Sigmoid colon (tissue), 7 donors: ENCODE measurements around the gene TBCK. TPM values are rescaled to one million over a fixed set of nuclear protein-coding genes. Genes with fewer than 3 reads are reported as not detected.
"Not testable (repeated sequence)": the region's sequence is repeated elsewhere in the genome, so short reads cannot be mapped to it uniquely, and the experiment has no call there.

Experiments used
- DNase-seq: peaks from one replicate; pipeline ENCODE4 v3.0.0-alpha.2; 2019
- H3K27ac ChIP-seq, 4 donors: fragments of 200-600 bp; sonication (generic); one replicate each; pipeline ENCODE4 v1.5.1; 2016 to 2019; ENCODE audit warnings: mild to moderate bottlenecking in 1 of 4
- H3K27me3 ChIP-seq, 3 donors: fragments of 200-600 bp; sonication (generic); one replicate each; pipeline ENCODE4 v1.5.1; 2019; ENCODE audit warnings: mild to moderate bottlenecking in 1 of 3
- H3K36me3 ChIP-seq, 4 donors: fragments of 200-600 bp; sonication (generic); one replicate each; pipeline ENCODE4 v1.5.1; 2016 to 2019
- H3K4me1 ChIP-seq, 4 donors: fragments of 200-600 bp; sonication (generic); one replicate each; pipeline ENCODE4 v1.5.1; 2017 to 2019
- H3K4me3 ChIP-seq, 4 donors: fragments of 200-600 bp; sonication (generic); one replicate each; pipeline ENCODE4 v1.5.1; 2017 to 2019; ENCODE audit warnings: mild to moderate bottlenecking in 2 of 4, moderate library complexity in 1 of 4
- H3K9me3 ChIP-seq, 4 donors: fragments of 200-600 bp in 3 of 4; sonication (generic) in 3 of 4; one replicate each; pipeline versions ENCODE4 v1.5.1 to v1.6.1; 2013 to 2019
- EP300 ChIP-seq, 4 donors: sonication (generic); formaldehyde crosslinking; IDR thresholded peaks; one replicate each; pipeline ENCODE4 v1.6.1; 2017; ENCODE audit warnings: antibody characterized with exemption in 4 of 4
- POLR2A ChIP-seq, 2 donors: fragments of 450-650 bp; IDR thresholded peaks; one replicate each; pipeline ENCODE4 v1.6.1; 2016; ENCODE audit warnings: antibody characterized with exemption in 2 of 2, mild to moderate bottlenecking in 2 of 2, moderate library complexity in 2 of 2
- POLR2AphosphoS5 ChIP-seq, 4 donors: sonication (generic); formaldehyde crosslinking; IDR thresholded peaks; one replicate each; pipeline ENCODE4 v1.6.1; 2017; ENCODE audit warnings: antibody characterized with exemption in 4 of 4
- WGBS, 2 donors: extraction: QIAGEN DNeasy Blood & Tissue Kit; methylation state at CpG; one replicate each; pipeline ENCODE4 v1.1.7; 2013; 5-methylcytosine and 5-hydroxymethylcytosine counted together
- intact Hi-C: fragments of 100-400 bp; cut with DNase I; formaldehyde crosslinking; loops from one replicate; pipeline ENCODE4 v1.15.1; 2023
- polyA plus RNA-seq, 3 donors: library from polyadenylated mRNA; stranded (reverse); fragments of 200-250 nt; gene quantifications; one replicate each; pipeline ENCODE4 v1.2.3, GENCODE V29; 2013
- total RNA-seq, 4 donors: library from RNA; depleted of rRNA; stranded (reverse); fragments of >200 nt; gene quantifications; one replicate each; pipeline ENCODE4 v1.1.0, GENCODE V29; 2016
- TF ChIP-seq, protein P1 (sequence below), 4 experiments: fragments of 450-650 bp in 3 of 4; fragments of 200-600 bp in 1 of 4; IDR thresholded peaks; one replicate each; pipeline ENCODE4 v1.5.1; 2016 to 2019; ENCODE audit warnings: antibody characterized with exemption in 4 of 4, mild to moderate bottlenecking in 3 of 4, moderate library complexity in 2 of 4
- donor health status: healthy with polysubstance abuse.
- donor health status: Bipolar disorder and iron deficiency.
- donor health status: healthy.

TBCK gene
- total and polyA plus RNA-seq, 7 donors, result 4.8 to 43.5 (median 26.3) TPM

DNA sequence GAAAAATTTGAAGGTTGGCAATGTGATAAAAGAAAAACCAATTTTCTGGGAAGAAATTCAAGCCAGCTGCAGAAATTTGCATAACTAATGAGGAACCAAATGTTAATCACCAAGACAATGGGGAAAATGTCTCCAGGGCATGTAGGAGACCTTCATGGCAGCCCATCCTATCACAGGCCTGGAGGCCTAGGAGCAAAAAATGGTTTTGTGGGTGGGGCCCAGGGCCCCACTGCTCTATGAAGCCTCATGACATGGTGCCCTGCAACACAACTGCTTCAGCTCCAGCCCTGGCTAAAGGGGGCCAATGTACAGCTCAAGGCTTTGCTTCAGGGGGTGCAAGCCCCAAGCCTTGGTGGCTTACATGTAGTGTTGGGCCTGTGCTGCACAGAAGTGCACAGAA lies 184.0 kb downstream of the TBCK start:
- TF ChIP-seq POLR2AphosphoS5 (IDR thresholded peaks at IDR 0.05), result no peak
- TF ChIP-seq, protein P1, sequence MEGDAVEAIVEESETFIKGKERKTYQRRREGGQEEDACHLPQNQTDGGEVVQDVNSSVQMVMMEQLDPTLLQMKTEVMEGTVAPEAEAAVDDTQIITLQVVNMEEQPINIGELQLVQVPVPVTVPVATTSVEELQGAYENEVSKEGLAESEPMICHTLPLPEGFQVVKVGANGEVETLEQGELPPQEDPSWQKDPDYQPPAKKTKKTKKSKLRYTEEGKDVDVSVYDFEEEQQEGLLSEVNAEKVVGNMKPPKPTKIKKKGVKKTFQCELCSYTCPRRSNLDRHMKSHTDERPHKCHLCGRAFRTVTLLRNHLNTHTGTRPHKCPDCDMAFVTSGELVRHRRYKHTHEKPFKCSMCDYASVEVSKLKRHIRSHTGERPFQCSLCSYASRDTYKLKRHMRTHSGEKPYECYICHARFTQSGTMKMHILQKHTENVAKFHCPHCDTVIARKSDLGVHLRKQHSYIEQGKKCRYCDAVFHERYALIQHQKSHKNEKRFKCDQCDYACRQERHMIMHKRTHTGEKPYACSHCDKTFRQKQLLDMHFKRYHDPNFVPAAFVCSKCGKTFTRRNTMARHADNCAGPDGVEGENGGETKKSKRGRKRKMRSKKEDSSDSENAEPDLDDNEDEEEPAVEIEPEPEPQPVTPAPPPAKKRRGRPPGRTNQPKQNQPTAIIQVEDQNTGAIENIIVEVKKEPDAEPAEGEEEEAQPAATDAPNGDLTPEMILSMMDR (IDR thresholded peaks at IDR 0.05), result no peak
- TF ChIP-seq EP300 (IDR thresholded peaks at IDR 0.05), result no peak
- Histone ChIP-seq H3K27ac (no peak overlapping the region), H3K36me3 (peaks cover 0 to 9% (median 0%) of the 10 kb centered on the region in 4 donors), H3K9me3 (no peaks in the 10 kb centered on the region), H3K4me1 (no peaks in the 10 kb centered on the region), H3K27me3 (no peaks in the 10 kb centered on the region), H3K4me3 (no peak overlapping the region)
- intact Hi-C loops, result no loop called here
- DNase-seq, result no peak

DNA sequence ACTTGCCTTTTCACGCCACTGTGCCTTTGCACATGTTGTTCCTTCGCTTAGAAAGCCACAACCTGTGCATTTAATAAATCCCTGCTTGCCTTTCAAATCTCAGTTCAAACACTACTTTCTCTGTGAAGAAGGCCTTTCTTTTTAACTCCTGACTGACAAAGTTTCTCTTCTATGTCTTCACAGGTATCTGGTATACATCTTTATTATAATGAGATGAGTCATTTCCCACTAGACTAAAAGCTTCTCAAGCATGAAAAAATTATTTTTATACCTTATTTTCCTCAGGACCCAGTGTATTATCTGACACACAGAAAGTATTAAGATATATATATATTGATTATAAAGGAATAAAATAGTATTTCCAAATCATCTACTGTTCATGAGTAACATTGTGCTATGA lies 189.9 kb downstream of the TBCK start:
- intact Hi-C loops, result no loop called here
- 97 to 98% methylated on average over 2 of the region's 2 CpGs for WGBS, 2 donors
- Histone ChIP-seq H3K36me3 (no peaks in the 10 kb centered on the region), H3K9me3 (no peaks in the 10 kb centered on the region), H3K4me1 (no peaks in the 10 kb centered on the region), H3K4me3 (no peak overlapping the region), H3K27ac (no peak overlapping the region), H3K27me3 (no peaks in the 10 kb centered on the region)
- TF ChIP-seq, protein P1 (IDR thresholded peaks at IDR 0.05), result no peak
- TF ChIP-seq POLR2AphosphoS5 (IDR thresholded peaks at IDR 0.05) (no peak), POLR2A (IDR thresholded peaks at IDR 0.05) (no peak), EP300 (IDR thresholded peaks at IDR 0.05) (no peak)
- no peak for DNase-seq

DNA sequence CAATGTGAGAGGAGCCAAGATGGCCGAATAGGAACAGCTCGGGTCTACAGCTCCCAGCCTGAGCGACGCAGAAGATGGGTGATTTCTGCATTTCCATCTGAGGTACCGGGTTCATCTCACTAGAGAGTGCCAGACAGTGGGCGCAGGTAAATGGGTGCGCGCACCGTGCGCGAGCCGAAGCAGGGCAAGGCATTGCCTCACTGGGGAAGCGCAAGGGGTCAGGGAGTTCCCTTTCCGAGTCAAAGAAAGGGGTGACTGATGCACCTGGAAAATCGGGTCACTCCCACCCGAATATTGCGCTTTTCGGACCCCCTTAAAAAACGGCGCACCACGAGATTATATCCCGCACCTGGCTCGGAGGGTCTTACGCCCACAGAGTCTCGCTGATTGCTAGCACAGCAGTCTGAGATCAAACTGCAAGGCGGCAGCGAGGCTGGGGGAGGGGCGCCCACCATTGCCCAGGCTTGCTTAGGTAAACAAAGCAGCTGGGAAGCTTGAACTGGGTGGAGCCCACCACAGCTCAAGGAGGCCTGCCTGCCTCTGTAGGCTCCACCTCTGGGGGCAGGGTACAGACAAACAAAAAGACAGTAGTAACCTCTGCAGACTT lies 196.0 kb downstream of the TBCK start:
- H3K27ac ChIP-seq, H3K4me3 ChIP-seq, DNase-seq, H3K4me1 ChIP-seq, H3K27me3 ChIP-seq, H3K9me3 ChIP-seq, intact Hi-C loops: not testable (repeated sequence)
- 96 to 98% methylated on average over 25 of the region's 28 CpGs for WGBS, 2 donors
- H3K36me3 ChIP-seq, result peaks cover 0 to 12% (median 0%) of the 10 kb centered on the region in 4 donors

DNA sequence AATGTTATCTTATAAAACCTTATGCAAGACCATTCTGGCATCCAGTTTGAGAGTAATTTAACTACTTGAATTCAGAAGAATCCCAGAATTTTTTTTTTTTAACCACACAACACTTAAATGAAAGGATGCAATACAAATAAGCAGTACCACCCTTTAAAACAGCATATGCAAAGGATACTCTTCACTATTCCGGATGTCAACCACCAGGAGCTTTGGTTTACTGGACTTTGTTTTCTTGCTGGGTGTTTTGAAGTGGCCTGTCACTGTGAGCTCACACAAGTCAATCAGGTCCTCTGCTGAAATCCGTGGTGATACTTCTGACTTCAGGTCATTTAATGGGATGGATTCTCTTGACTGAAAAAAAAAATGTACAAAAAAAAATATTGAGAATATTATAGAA lies 200.0 kb downstream of the TBCK start:
- no peak overlapping the region for H3K4me3 ChIP-seq
- H3K27ac ChIP-seq, result no peak overlapping the region
- H3K36me3 ChIP-seq, result peaks cover 0 to 48% (median 5%) of the 10 kb centered on the region in 4 donors
- no peaks in the 10 kb centered on the region for H3K27me3 ChIP-seq
- H3K4me1 ChIP-seq, result no peaks in the 10 kb centered on the region
- intact Hi-C loops, result no loop called here
- H3K9me3 ChIP-seq, result peaks cover 0 to 19% (median 7%) of the 10 kb centered on the region in 4 donors
- WGBS, 2 donors, result 95 to 97% methylated on average over 2 of the region's 2 CpGs
- TF ChIP-seq, protein P1 (IDR thresholded peaks at IDR 0.05), result no peak
- TF ChIP-seq EP300 (IDR thresholded peaks at IDR 0.05) (no peak), POLR2A (IDR thresholded peaks at IDR 0.05) (no peak), POLR2AphosphoS5 (IDR thresholded peaks at IDR 0.05) (no peak)
- DNase-seq, result no peak

DNA sequence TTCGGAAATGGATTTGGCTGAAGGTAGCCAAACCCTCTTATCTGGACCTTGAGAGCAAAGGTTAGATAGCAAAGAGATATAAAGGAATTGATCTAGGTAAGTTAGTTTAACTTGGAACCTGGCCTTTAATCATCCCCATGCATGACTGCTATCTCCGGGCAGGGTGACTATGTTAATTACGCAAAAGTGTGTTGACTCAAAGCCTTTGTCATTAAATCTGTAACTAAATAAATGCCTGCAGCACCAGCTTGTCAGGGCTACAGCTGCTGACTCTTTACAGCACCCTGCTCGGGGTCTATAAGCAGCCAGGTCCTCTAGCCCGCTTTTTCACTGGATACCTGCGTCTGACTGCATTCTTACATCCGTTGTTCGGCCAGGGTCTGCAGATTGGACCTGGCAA lies 201.7 kb downstream of the TBCK start:
- DNase-seq, result no peak
- Histone ChIP-seq H3K27ac (no peak overlapping the region), H3K36me3 (peaks cover 0 to 65% (median 12%) of the 10 kb centered on the region in 4 donors), H3K27me3 (no peaks in the 10 kb centered on the region), H3K4me1 (no peaks in the 10 kb centered on the region), H3K9me3 (peaks cover 0 to 35% (median 9%) of the 10 kb centered on the region in 4 donors), H3K4me3 (no peak overlapping the region)
- TF ChIP-seq, protein P1 (IDR thresholded peaks at IDR 0.05), result no peak
- TF ChIP-seq POLR2A (IDR thresholded peaks at IDR 0.05) (no peak), POLR2AphosphoS5 (IDR thresholded peaks at IDR 0.05) (no peak), EP300 (IDR thresholded peaks at IDR 0.05) (no peak)
- 86 to 93% methylated on average over 8 of the region's 8 CpGs for WGBS, 2 donors
- intact Hi-C loops, result no loop called here

DNA sequence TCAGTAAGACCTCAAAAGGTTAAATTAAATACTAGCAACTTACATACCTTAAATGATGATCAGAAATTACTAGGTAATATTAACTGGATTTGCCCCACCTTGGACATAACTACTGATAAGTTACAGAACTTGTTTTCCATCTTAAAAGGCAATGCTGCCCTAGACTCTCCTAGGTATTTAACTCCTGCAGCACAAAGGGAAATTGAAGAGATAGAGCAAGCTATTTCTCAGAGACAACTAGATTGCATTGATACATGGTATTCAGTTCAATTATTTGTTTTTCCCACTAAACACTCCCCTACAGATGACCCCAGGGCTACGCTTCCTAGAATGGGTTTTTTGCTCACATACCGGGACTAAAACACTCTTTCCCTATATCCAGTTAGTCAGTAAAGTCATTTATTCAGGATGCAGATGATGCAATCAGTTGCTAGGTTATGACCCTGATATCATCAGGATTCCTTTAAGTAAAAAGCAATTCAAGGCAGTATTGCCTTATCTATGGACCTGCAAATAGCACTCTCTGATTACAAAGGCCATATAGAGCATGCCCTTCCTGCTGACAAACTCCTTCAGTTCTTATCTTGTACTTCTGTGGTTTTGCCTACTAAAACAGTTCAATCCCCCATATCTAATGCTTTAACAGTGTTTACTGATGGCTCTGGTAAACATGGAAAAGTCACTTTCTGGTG lies 204.1 kb downstream of the TBCK start:
- H3K27me3 ChIP-seq, intact Hi-C loops, H3K27ac ChIP-seq, H3K4me3 ChIP-seq, DNase-seq, H3K4me1 ChIP-seq: not testable (repeated sequence)
- peaks cover 0 to 37% (median 9%) of the 10 kb centered on the region in 4 donors for H3K9me3 ChIP-seq
- peaks cover 0 to 67% (median 12%) of the 10 kb centered on the region in 4 donors for H3K36me3 ChIP-seq
- WGBS, 2 donors, result 92 to 97% methylated on average over 2 of the region's 2 CpGs
